SK-N-SH (cell line): ENCODE measurements around the gene TSPAN14.

Experiments used
- EP300 ChIP-seq, 2 experiments: IDR thresholded peaks; 2 replicates each; pipeline versions ENCODE4 v1.4.0 to v1.6.1; 2012; ENCODE audit warnings: borderline replicate concordance in 1 of 2, low read depth in 1 of 2, low read length in 1 of 2
- RCOR1 ChIP-seq: fragments of 150-350 bp; IDR thresholded peaks from 2 replicates; pipeline ENCODE4 v1.6.1; 2017; ENCODE audit warnings: antibody characterized with exemption, low read length
- TF ChIP-seq, protein P1 (sequence below): fragments of 200-600 bp; sonication (generic); IDR thresholded peaks from 2 replicates; pipeline ENCODE4 v1.6.1; 2017; ENCODE audit warnings: antibody characterized with exemption, mild to moderate bottlenecking, moderate library complexity

DNA sequence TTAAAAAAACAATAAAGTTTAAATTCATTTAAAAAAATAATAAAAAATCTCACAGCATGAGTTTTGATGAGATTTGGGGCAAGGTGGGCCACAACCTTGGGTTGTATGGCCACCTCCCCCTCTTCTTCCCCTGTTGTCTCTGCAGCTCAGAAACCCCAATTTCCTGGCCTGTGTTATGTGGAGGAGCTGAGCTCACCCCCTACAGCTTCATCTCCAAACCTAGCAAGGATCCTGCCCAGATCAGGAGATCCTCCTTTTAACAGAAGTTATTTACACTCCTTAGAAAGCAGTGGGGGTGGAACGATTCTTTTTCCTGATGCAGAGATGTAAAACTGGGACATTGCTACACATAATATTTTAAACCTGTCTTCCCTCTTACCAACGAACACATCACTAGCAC is 76.7 kb downstream of the TSPAN14 start:
- no peak for TF ChIP-seq RCOR1
- TF ChIP-seq EP300 (IDR thresholded peaks at IDR 0.05; ENCODE audit: borderline replicate concordance in 1 of 2, low read depth in 1 of 2, low read length in 1 of 2), result no peak
- TF ChIP-seq, protein P1, sequence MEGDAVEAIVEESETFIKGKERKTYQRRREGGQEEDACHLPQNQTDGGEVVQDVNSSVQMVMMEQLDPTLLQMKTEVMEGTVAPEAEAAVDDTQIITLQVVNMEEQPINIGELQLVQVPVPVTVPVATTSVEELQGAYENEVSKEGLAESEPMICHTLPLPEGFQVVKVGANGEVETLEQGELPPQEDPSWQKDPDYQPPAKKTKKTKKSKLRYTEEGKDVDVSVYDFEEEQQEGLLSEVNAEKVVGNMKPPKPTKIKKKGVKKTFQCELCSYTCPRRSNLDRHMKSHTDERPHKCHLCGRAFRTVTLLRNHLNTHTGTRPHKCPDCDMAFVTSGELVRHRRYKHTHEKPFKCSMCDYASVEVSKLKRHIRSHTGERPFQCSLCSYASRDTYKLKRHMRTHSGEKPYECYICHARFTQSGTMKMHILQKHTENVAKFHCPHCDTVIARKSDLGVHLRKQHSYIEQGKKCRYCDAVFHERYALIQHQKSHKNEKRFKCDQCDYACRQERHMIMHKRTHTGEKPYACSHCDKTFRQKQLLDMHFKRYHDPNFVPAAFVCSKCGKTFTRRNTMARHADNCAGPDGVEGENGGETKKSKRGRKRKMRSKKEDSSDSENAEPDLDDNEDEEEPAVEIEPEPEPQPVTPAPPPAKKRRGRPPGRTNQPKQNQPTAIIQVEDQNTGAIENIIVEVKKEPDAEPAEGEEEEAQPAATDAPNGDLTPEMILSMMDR, result no peak
